ENCODE data around the gene ALG8. TPM values are rescaled to one million over a fixed set of nuclear protein-coding genes. Genes with fewer than 3 reads are reported as not detected.

Gene ALG8
- total RNA-seq, 6 experiments from 2014 or later = 22.0 to 38.0 (median 30.3) TPM

GRCh38 chr11:78151804-78152203, 12.4 kb upstream of the ALG8 start:
- DNase-seq = no peak
- intact Hi-C loops (cut with DNase I) = no loop called here
- Histone ChIP-seq H3K36me3 (no peaks in the 10 kb centered on the region), H3K9me3 (no peaks in the 10 kb centered on the region), H3K27me3 (no peaks in the 10 kb centered on the region), H3K4me3 (no peak overlapping the region), H3K4me1 (peaks cover 0 to 36% (median 18%) of the 10 kb centered on the region in 4 donors), H3K27ac (no peak overlapping the region)
- no peak for ATAC-seq
- TF ChIP-seq CTCF (IDR thresholded peaks at IDR 0.05) = no peak
- no peak for TF ChIP-seq POLR2A (IDR thresholded peaks at IDR 0.05)

GRCh38 chr11:78150754-78151153, 11.3 kb upstream of the ALG8 start:
- intact Hi-C loops (cut with DNase I) = no loop called here
- TF ChIP-seq CTCF (IDR thresholded peaks at IDR 0.05) (no peak), POLR2A (IDR thresholded peaks at IDR 0.05) (no peak)
- Histone ChIP-seq H3K4me3 (no peak overlapping the region), H3K27ac (no peak overlapping the region), H3K36me3 (no peaks in the 10 kb centered on the region), H3K9me3 (no peaks in the 10 kb centered on the region), H3K27me3 (no peaks in the 10 kb centered on the region), H3K4me1 (peaks cover 0 to 30% (median 14%) of the 10 kb centered on the region in 4 donors)
- ATAC-seq (no peak), DNase-seq (no peak)

- no peaks in the 10 kb centered on the region for H3K9me3 ChIP-seq
- H3K4me3 ChIP-seq = no peak overlapping the region
- 71% methylated on average over 4 of the region's 4 CpGs for WGBS (ENCODE audit: insufficient coverage, low coverage, low lambda C conversion rate, missing lambda C conversion rate)
- ATAC-seq (peak in 3 of 4 donors; percentile 10 to 34 (median 22)), DNase-seq (no peak)
- no peaks in the 10 kb centered on the region for H3K36me3 ChIP-seq
- H3K4me1 ChIP-seq = peaks cover 0 to 26% (median 12%) of the 10 kb centered on the region in 4 donors
- no peaks in the 10 kb centered on the region for H3K27me3 ChIP-seq
- TF ChIP-seq CTCF (IDR thresholded peaks at IDR 0.05) = no peak
- TF ChIP-seq POLR2A (IDR thresholded peaks at IDR 0.05) = no peak
- intact Hi-C loops (cut with DNase I) = no loop called here
- H3K27ac ChIP-seq = peak overlapping the region in 1 of 3 donors; percentile 43
Observed at GRCh38 chr11:78150346-78150745, 10.9 kb upstream of the ALG8 start.

- WGBS (ENCODE audit: insufficient coverage, low coverage, low lambda C conversion rate, missing lambda C conversion rate) = 0% methylated on average over 1 of the region's 1 CpG
- TF ChIP-seq CTCF (IDR thresholded peaks at IDR 0.05) (peak; percentile 40 to 48 (median 43)), POLR2A (IDR thresholded peaks at IDR 0.05) (no peak)
- Histone ChIP-seq H3K36me3 (no peaks in the 10 kb centered on the region), H3K27me3 (no peaks in the 10 kb centered on the region), H3K27ac (no peak overlapping the region), H3K4me1 (peaks cover 0 to 19% (median 9%) of the 10 kb centered on the region in 4 donors), H3K4me3 (no peak overlapping the region), H3K9me3 (no peaks in the 10 kb centered on the region)
- no peak for DNase-seq
- intact Hi-C loops (cut with DNase I) = no loop called here
- ATAC-seq = peak; percentile 68 to 91 (median 86)
Observed at GRCh38 chr11:78149646-78150045, 10.2 kb upstream of the ALG8 start.

GRCh38 chr11:78147807-78148206, 8.4 kb upstream of the ALG8 start:
- peaks cover 0 to 12% (median 5%) of the 10 kb centered on the region in 4 donors for H3K4me1 ChIP-seq
- intact Hi-C loops (cut with DNase I) = no loop called here
- ATAC-seq (no peak), DNase-seq (no peak)
- TF ChIP-seq POLR2A (IDR thresholded peaks at IDR 0.05) (no peak), CTCF (IDR thresholded peaks at IDR 0.05) (no peak)
- no peaks in the 10 kb centered on the region for H3K9me3 ChIP-seq
- H3K27ac ChIP-seq = no peak overlapping the region
- WGBS (ENCODE audit: insufficient coverage, low coverage, low lambda C conversion rate, missing lambda C conversion rate) = 79% methylated on average over 2 of the region's 2 CpGs
- H3K27me3 ChIP-seq = no peaks in the 10 kb centered on the region
- H3K36me3 ChIP-seq = no peaks in the 10 kb centered on the region
- H3K4me3 ChIP-seq = no peak overlapping the region

All from right lobe of liver (tissue), 6 donors.